B cell (primary cell): Measurements from ENCODE around the gene LSM12.

ENCODE experiments used
- EZH2 ChIP-seq: IDR thresholded peaks from 2 replicates; pipeline ENCODE4 v1.6.1; 2012; ENCODE audit warnings: borderline replicate concordance, low read depth, mild to moderate bottlenecking, moderate library complexity, low read length; ENCODE audit not compliant: insufficient read depth, poor library complexity, severe bottlenecking
- TF ChIP-seq, protein P1 (sequence below): fragments of 200-600 bp; IDR thresholded peaks from one replicate; pipeline ENCODE4 v1.8.0; 2022; ENCODE audit warnings: antibody characterized with exemption, mild to moderate bottlenecking

- TF ChIP-seq, protein P1, sequence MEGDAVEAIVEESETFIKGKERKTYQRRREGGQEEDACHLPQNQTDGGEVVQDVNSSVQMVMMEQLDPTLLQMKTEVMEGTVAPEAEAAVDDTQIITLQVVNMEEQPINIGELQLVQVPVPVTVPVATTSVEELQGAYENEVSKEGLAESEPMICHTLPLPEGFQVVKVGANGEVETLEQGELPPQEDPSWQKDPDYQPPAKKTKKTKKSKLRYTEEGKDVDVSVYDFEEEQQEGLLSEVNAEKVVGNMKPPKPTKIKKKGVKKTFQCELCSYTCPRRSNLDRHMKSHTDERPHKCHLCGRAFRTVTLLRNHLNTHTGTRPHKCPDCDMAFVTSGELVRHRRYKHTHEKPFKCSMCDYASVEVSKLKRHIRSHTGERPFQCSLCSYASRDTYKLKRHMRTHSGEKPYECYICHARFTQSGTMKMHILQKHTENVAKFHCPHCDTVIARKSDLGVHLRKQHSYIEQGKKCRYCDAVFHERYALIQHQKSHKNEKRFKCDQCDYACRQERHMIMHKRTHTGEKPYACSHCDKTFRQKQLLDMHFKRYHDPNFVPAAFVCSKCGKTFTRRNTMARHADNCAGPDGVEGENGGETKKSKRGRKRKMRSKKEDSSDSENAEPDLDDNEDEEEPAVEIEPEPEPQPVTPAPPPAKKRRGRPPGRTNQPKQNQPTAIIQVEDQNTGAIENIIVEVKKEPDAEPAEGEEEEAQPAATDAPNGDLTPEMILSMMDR: no peak
- TF ChIP-seq EZH2: no peak
Measured at GRCh38 chr17:44070455-44071197, 4.2 kb upstream of the LSM12 start, which contains the start of gene G6PC3.
